Panc1 (cell line): ENCODE measurements around the gene ZBTB7B.

Source experiments
- CTCF ChIP-seq: fragments of 450-650 bp; IDR thresholded peaks from 2 replicates; pipeline ENCODE4 v1.5.1; 2017; ENCODE audit warnings: mild to moderate bottlenecking
- POLR2AphosphoS5 ChIP-seq: IDR thresholded peaks from 2 replicates; pipeline ENCODE4 v1.6.1; 2012; ENCODE audit warnings: mild to moderate bottlenecking, low read depth, low read length, moderate library complexity

GRCh38 chr1:155023627-155024026 is 21.0 kb downstream of the ZBTB7B start:
- TF ChIP-seq POLR2AphosphoS5, result no peak
- no peak for TF ChIP-seq CTCF
